HG03095 (cell line): ENCODE results near the gene ZC3H10.

ENCODE experiments used
- ATAC-seq: cut with Tn5 transposase; IDR thresholded peaks from one replicate; pipeline ENCODE4 v1.9.1; 2021; ENCODE audit warnings: moderate library complexity; ENCODE audit not compliant: unreplicated experiment

Gene ZC3H10

GRCh38 chr12:56164345-56164729 lies 46.3 kb downstream of the ZC3H10 start:
- no peak for ATAC-seq

DNA sequence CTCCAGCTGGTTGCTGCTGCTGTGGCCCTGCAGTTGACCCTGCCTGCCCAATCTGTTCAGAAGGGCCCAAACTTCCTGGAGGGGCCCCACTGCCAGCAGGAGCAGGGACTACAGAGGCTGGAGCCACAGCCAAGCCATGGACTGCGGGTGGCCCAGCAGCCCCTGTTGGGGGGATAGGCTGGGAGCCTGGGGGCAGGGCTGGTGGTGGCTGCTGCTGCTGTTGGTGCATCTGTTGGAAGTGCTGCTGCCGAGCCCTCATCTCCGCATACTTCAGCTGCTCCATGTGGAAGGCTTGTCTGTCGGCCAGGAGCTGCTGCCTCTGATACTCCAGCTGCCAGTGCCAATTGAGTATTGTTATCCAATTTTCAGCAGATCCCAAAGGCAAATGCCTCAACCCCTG lies 47.3 kb downstream of the ZC3H10 start:
- ATAC-seq = no peak

GRCh38 chr12:56169229-56169759 lies 51.2 kb downstream of the ZC3H10 start:
- ATAC-seq = no peak

- no peak for ATAC-seq
Measured at GRCh38 chr12:56172839-56173238, 54.8 kb downstream of the ZC3H10 start.
